Measurements from ENCODE around the gene SAMD11. TPM values are rescaled to one million over a fixed set of nuclear protein-coding genes. Genes with fewer than 3 reads are reported as not detected.

The SAMD11 gene
- total RNA-seq, 1 experiment from 2014 or later: 2.3 TPM

DNA sequence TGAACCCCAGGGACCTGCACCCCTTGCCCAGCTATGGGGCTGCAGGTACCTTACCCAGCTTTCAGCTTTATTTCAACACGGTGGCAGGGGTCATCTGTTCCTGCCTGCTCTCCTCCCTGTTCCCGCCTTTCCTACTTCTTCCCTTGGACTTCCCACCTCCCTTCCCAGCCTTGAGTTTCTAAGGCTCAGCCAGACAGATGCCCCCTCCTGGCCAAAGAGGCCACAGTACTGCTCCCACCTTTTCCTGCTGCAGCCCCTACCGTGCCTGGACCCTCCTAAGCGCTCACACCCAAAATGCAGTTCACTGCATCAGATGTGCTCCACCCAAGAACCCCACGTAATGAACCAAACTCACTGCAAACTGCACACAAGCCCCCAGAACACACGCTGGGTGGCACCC is 27.6 kb downstream of the SAMD11 start:
- peaks cover 51% of the 10 kb centered on the region for H3K36me3 Mint-ChIP-seq
- peak; percentile 84 for ATAC-seq
- H3K27ac Mint-ChIP-seq: no peak overlapping the region
- DNase-seq (ENCODE audit: low spot score): peak; percentile 52
- H3K4me1 Mint-ChIP-seq: no peaks in the 10 kb centered on the region
- no peak overlapping the region for H3K4me3 Mint-ChIP-seq
- no peak for TF ChIP-seq SOX15 (CRISPR knock-in tag; IDR thresholded peaks at IDR 0.05)
- no peak for TF ChIP-seq ZNF396 (CRISPR knock-in tag; IDR thresholded peaks at IDR 0.05; ENCODE audit: borderline replicate concordance)
- TF ChIP-seq, protein P1, sequence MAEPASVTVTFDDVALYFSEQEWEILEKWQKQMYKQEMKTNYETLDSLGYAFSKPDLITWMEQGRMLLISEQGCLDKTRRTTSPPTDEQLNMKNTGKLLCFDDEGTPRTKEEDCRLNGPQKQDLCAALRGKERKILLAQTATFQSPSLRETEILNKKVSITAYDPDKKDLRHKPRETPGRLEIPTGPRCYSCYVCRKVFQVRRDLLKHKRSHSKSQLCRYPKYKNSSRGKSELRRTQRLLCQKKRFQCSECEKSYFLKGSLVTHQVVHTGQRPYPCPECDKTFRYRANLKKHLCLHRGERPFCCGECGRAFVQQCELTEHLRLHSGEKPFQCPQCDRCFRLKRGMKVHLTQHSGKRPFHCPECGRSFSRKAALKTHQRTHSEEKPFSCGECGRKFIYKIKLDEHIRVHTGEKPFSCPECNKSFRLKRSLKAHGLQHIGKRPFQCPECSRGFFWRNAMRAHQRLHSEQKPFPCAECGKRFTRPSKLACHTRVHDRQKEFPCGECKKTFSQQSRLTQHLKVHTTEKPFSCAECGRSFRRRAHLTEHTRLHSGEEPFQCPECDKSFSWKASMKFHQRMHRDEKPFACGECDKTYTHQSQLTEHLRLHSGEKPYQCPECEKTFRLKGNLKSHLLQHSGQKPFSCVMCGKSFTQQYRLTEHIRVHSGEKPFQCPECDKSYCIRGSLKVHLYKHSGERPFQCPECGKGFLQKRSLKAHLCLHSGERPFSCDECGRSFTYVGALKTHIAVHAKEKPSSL (CRISPR knock-in tag; conservative IDR thresholded peaks at IDR 0.05): no peak
- TF ChIP-seq, protein P2, sequence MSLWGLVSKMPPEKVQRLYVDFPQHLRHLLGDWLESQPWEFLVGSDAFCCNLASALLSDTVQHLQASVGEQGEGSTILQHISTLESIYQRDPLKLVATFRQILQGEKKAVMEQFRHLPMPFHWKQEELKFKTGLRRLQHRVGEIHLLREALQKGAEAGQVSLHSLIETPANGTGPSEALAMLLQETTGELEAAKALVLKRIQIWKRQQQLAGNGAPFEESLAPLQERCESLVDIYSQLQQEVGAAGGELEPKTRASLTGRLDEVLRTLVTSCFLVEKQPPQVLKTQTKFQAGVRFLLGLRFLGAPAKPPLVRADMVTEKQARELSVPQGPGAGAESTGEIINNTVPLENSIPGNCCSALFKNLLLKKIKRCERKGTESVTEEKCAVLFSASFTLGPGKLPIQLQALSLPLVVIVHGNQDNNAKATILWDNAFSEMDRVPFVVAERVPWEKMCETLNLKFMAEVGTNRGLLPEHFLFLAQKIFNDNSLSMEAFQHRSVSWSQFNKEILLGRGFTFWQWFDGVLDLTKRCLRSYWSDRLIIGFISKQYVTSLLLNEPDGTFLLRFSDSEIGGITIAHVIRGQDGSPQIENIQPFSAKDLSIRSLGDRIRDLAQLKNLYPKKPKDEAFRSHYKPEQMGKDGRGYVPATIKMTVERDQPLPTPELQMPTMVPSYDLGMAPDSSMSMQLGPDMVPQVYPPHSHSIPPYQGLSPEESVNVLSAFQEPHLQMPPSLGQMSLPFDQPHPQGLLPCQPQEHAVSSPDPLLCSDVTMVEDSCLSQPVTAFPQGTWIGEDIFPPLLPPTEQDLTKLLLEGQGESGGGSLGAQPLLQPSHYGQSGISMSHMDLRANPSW (CRISPR knock-in tag; conservative IDR thresholded peaks at IDR 0.05; ENCODE audit: low read depth): no peak
- TF ChIP-seq, protein P3, sequence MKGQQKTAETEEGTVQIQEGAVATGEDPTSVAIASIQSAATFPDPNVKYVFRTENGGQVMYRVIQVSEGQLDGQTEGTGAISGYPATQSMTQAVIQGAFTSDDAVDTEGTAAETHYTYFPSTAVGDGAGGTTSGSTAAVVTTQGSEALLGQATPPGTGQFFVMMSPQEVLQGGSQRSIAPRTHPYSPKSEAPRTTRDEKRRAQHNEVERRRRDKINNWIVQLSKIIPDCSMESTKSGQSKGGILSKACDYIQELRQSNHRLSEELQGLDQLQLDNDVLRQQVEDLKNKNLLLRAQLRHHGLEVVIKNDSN (CRISPR knock-in tag; IDR thresholded peaks at IDR 0.05): no peak
- TF ChIP-seq ZNF416 (CRISPR knock-in tag; IDR thresholded peaks at IDR 0.05): no peak
- TF ChIP-seq, protein P4, sequence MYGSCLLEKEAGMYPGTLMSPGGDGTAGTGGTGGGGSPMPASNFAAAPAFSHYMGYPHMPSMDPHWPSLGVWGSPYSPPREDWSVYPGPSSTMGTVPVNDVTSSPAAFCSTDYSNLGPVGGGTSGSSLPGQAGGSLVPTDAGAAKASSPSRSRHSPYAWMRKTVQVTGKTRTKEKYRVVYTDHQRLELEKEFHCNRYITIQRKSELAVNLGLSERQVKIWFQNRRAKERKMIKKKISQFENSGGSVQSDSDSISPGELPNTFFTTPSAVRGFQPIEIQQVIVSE (CRISPR knock-in tag; IDR thresholded peaks at IDR 0.05; ENCODE audit: borderline replicate concordance): no peak
- TF ChIP-seq, protein P5, sequence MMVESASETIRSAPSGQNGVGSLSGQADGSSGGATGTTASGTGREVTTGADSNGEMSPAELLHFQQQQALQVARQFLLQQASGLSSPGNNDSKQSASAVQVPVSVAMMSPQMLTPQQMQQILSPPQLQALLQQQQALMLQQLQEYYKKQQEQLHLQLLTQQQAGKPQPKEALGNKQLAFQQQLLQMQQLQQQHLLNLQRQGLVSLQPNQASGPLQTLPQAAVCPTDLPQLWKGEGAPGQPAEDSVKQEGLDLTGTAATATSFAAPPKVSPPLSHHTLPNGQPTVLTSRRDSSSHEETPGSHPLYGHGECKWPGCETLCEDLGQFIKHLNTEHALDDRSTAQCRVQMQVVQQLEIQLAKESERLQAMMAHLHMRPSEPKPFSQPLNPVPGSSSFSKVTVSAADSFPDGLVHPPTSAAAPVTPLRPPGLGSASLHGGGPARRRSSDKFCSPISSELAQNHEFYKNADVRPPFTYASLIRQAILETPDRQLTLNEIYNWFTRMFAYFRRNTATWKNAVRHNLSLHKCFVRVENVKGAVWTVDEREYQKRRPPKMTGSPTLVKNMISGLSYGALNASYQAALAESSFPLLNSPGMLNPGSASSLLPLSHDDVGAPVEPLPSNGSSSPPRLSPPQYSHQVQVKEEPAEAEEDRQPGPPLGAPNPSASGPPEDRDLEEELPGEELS (CRISPR knock-in tag; IDR thresholded peaks at IDR 0.05): no peak
- no peak for TF ChIP-seq CREB1 (CRISPR knock-in tag; IDR thresholded peaks at IDR 0.05)
- TF ChIP-seq GTF2I (CRISPR knock-in tag; conservative IDR thresholded peaks at IDR 0.05): no peak
- no peak for TF ChIP-seq NR2C2 (CRISPR knock-in tag; IDR thresholded peaks at IDR 0.05)
- no peak for TF ChIP-seq FOXK1 (CRISPR knock-in tag; IDR thresholded peaks at IDR 0.05)
- TF ChIP-seq, protein P6, sequence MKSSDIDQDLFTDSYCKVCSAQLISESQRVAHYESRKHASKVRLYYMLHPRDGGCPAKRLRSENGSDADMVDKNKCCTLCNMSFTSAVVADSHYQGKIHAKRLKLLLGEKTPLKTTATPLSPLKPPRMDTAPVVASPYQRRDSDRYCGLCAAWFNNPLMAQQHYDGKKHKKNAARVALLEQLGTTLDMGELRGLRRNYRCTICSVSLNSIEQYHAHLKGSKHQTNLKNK (CRISPR knock-in tag; IDR thresholded peaks at IDR 0.05): no peak
- no peak for TF ChIP-seq JUN (CRISPR knock-in tag; IDR thresholded peaks at IDR 0.05)
- no peak for TF ChIP-seq GRHL2 (CRISPR knock-in tag; IDR thresholded peaks at IDR 0.05; ENCODE audit: insufficient replicate concordance, severe bottlenecking)
- TF ChIP-seq CBFB (CRISPR knock-in tag; IDR thresholded peaks at IDR 0.05; ENCODE audit: low read depth): no peak
- TF ChIP-seq PRRX2 (CRISPR knock-in tag; IDR thresholded peaks at IDR 0.05): no peak
- no peak for TF ChIP-seq ZNF232 (CRISPR knock-in tag; IDR thresholded peaks at IDR 0.05)
- TF ChIP-seq, protein P7, sequence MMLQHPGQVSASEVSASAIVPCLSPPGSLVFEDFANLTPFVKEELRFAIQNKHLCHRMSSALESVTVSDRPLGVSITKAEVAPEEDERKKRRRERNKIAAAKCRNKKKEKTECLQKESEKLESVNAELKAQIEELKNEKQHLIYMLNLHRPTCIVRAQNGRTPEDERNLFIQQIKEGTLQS (CRISPR knock-in tag; conservative IDR thresholded peaks at IDR 0.05): no peak
- H3K9me3 Mint-ChIP-seq: no peaks in the 10 kb centered on the region
- POLR2A ChIA-PET: no interaction called here
- CTCF ChIA-PET: interaction anchor here (0.6 to 2.4 kb wide), 9 partner anchors 10 to 82 kb away, joined by 3 to 28 read pairs (median 5); partner anchors contain the start of gene SAMD11
- no peaks in the 10 kb centered on the region for H3K27me3 Mint-ChIP-seq (ENCODE audit: low read depth)
